Colonic mucosa (tissue), 4 donors: ENCODE measurements around the gene RPL6. TPM values are rescaled to one million over a fixed set of nuclear protein-coding genes. Genes with fewer than 3 reads are reported as not detected.
"Not testable (repeated sequence)": the region's sequence is repeated elsewhere in the genome, so short reads cannot be mapped to it uniquely, and the experiment has no call there.

Experiments
- DNase-seq: peaks from one replicate; pipeline ENCODE4 v3.0.0-alpha.2; 2020
- H3K27ac ChIP-seq: fragments of 200-600 bp; one replicate; pipeline ENCODE4 v1.8.0; 2021
- H3K27me3 ChIP-seq: fragments of 200-600 bp; one replicate; pipeline ENCODE4 v1.8.0; 2021
- H3K36me3 ChIP-seq: fragments of 200-600 bp; one replicate; pipeline ENCODE4 v1.8.0; 2021
- H3K4me1 ChIP-seq: fragments of 200-600 bp; one replicate; pipeline ENCODE4 v1.8.0; 2021; ENCODE audit warnings: mild to moderate bottlenecking
- H3K4me3 ChIP-seq: fragments of 200-600 bp; one replicate; pipeline ENCODE4 v1.8.0; 2021
- H3K9ac ChIP-seq, 2 donors: one replicate each; pipeline ENCODE4 v1.7.0; 2013; ENCODE audit warnings: control low read depth in 2 of 2, low read depth in 2 of 2, low read length in 2 of 2
- H3K9me3 ChIP-seq: fragments of 200-600 bp; one replicate; pipeline ENCODE4 v1.8.0; 2021
- CTCF ChIP-seq: fragments of 200-600 bp; IDR thresholded peaks from one replicate; pipeline ENCODE4 v1.8.0; 2022; ENCODE audit warnings: antibody characterized with exemption, mild to moderate bottlenecking
- intact Hi-C: fragments of 100-400 bp; cut with DNase I; formaldehyde crosslinking; loops from one replicate; pipeline ENCODE4 v1.14.1; 2022
- total RNA-seq, 2 donors: library from RNA; stranded (reverse); fragmentation: NEBNext Ultra II Directional in 1 of 2; extraction: Animal tissue kit (Norgen Biotek cat#: 25700) in 1 of 2; gene quantifications; one replicate each; pipeline ENCODE4 v1.2.1, GENCODE V29; 2021
- donor health status: healthy.
- donor health status: DM: no; HTN: no; CAD: no.
- donor health status: DM: no; HTN: no; CAD: no.

The RPL6 gene
- total RNA-seq, 2 donors from 2014 or later = 782 to 1,047 TPM

- no peak overlapping the region for H3K27ac ChIP-seq
- no peak overlapping the region for H3K4me3 ChIP-seq
- no peaks in the 10 kb centered on the region for H3K9me3 ChIP-seq
- no peaks in the 10 kb centered on the region for H3K27me3 ChIP-seq
- H3K9ac ChIP-seq = no peak overlapping the region
- DNase-seq = no peak
- no peak for TF ChIP-seq CTCF
- intact Hi-C loops = no loop called here
- no peaks in the 10 kb centered on the region for H3K4me1 ChIP-seq
- no peaks in the 10 kb centered on the region for H3K36me3 ChIP-seq
These were observed 30.4 kb upstream of the RPL6 start for GRCh38 chr12:112439769-112440168.

GRCh38 chr12:112438645-112439044 lies 29.2 kb upstream of the RPL6 start:
- H3K9me3 ChIP-seq, H3K4me3 ChIP-seq, H3K27me3 ChIP-seq, H3K36me3 ChIP-seq, intact Hi-C loops, H3K9ac ChIP-seq, H3K4me1 ChIP-seq, DNase-seq, H3K27ac ChIP-seq: not testable (repeated sequence)

- no peak for TF ChIP-seq CTCF
- H3K4me1 ChIP-seq = no peaks in the 10 kb centered on the region
- no peak overlapping the region for H3K4me3 ChIP-seq
- H3K36me3 ChIP-seq = no peaks in the 10 kb centered on the region
- no peak overlapping the region for H3K27ac ChIP-seq
- DNase-seq = no peak
- intact Hi-C loops = no loop called here
- no peaks in the 10 kb centered on the region for H3K27me3 ChIP-seq
- H3K9ac ChIP-seq = no peak overlapping the region
- no peaks in the 10 kb centered on the region for H3K9me3 ChIP-seq
These were observed 24.1 kb upstream of the RPL6 start for GRCh38 chr12:112433551-112433950.

- intact Hi-C loops = no loop called here
- Histone ChIP-seq H3K9me3 (no peaks in the 10 kb centered on the region), H3K9ac (no peak overlapping the region), H3K36me3 (no peaks in the 10 kb centered on the region), H3K4me1 (no peaks in the 10 kb centered on the region), H3K27ac (no peak overlapping the region), H3K27me3 (no peaks in the 10 kb centered on the region), H3K4me3 (no peak overlapping the region)
- DNase-seq = no peak
- no peak for TF ChIP-seq CTCF
These were observed 22.6 kb upstream of the RPL6 start for GRCh38 chr12:112431965-112432364.

GRCh38 chr12:112430929-112431328 lies 21.5 kb upstream of the RPL6 start:
- Histone ChIP-seq H3K9me3 (no peaks in the 10 kb centered on the region), H3K9ac (no peak overlapping the region), H3K27me3 (no peaks in the 10 kb centered on the region), H3K27ac (no peak overlapping the region), H3K36me3 (no peaks in the 10 kb centered on the region), H3K4me3 (no peak overlapping the region), H3K4me1 (no peaks in the 10 kb centered on the region)
- no peak for DNase-seq
- intact Hi-C loops = no loop called here
- TF ChIP-seq CTCF = no peak

GRCh38 chr12:112427760-112428159 lies 18.4 kb upstream of the RPL6 start:
- H3K4me1 ChIP-seq = no peaks in the 10 kb centered on the region
- intact Hi-C loops = no loop called here
- no peak overlapping the region for H3K27ac ChIP-seq
- no peaks in the 10 kb centered on the region for H3K36me3 ChIP-seq
- no peak for DNase-seq
- TF ChIP-seq CTCF = no peak
- no peak overlapping the region for H3K9ac ChIP-seq
- H3K9me3 ChIP-seq = no peaks in the 10 kb centered on the region
- H3K27me3 ChIP-seq = no peaks in the 10 kb centered on the region
- H3K4me3 ChIP-seq = no peak overlapping the region
